ENCODE results near the gene KLHL36.

Gene KLHL36

DNA sequence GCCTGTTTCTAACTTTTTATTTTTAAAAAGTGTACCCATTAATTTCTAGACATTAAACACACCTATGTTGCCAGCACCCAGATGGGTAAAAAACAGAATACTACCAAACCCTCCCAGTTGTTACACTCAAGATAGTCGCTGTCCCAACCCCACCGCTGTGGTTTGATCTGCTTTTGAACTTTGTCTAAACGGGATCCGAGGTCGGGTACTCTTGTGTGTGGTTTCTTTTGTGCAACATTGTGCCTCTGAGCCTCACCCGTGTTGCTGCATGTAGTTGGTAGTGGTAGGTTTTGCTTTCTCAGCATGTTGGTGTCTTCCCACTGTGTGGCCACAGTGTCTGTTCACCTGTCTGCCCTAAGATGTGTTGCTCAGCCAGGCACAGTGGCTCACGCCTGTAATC, 4.3 kb downstream of the KLHL36 start:
- Histone ChIP-seq H3K4me1 (ENCODE audit: control insufficient read depth, low read depth, low read length) (no peaks in the 10 kb centered on the region), H3K9me3 (ENCODE audit: control insufficient read depth, low read depth, low read length) (no peaks in the 10 kb centered on the region), H3K36me3 (ENCODE audit: control insufficient read depth, low read depth, low read length) (peaks cover 11% of the 10 kb centered on the region), H3K4me3 (ENCODE audit: low read length) (no peak overlapping the region), H3K27me3 (ENCODE audit: control insufficient read depth, insufficient read depth, low read length) (peaks cover 13% of the 10 kb centered on the region), H3K9ac (ENCODE audit: low read length) (no peak overlapping the region), H3K27ac (ENCODE audit: low read length) (no peak overlapping the region)

- Histone ChIP-seq H3K27me3 (ENCODE audit: control insufficient read depth, insufficient read depth, low read length) (peaks cover 6% of the 10 kb centered on the region), H3K4me3 (ENCODE audit: low read length) (no peak overlapping the region), H3K9me3 (ENCODE audit: control insufficient read depth, low read depth, low read length) (no peaks in the 10 kb centered on the region), H3K9ac (ENCODE audit: low read length) (no peak overlapping the region), H3K27ac (ENCODE audit: low read length) (no peak overlapping the region), H3K4me1 (ENCODE audit: control insufficient read depth, low read depth, low read length) (no peaks in the 10 kb centered on the region), H3K36me3 (ENCODE audit: control insufficient read depth, low read depth, low read length) (peaks cover 11% of the 10 kb centered on the region)
These were observed 5.9 kb downstream of the KLHL36 start for GRCh38 chr16:84654238-84654637.

- H3K4me3 ChIP-seq (ENCODE audit: low read length), result no peak overlapping the region
- peaks cover 17% of the 10 kb centered on the region for H3K36me3 ChIP-seq (ENCODE audit: control insufficient read depth, low read depth, low read length)
- H3K4me1 ChIP-seq (ENCODE audit: control insufficient read depth, low read depth, low read length), result no peaks in the 10 kb centered on the region
- no peaks in the 10 kb centered on the region for H3K27me3 ChIP-seq (ENCODE audit: control insufficient read depth, insufficient read depth, low read length)
- no peak overlapping the region for H3K9ac ChIP-seq (ENCODE audit: low read length)
- no peak overlapping the region for H3K27ac ChIP-seq (ENCODE audit: low read length)
- no peaks in the 10 kb centered on the region for H3K9me3 ChIP-seq (ENCODE audit: control insufficient read depth, low read depth, low read length)
These were observed 6.7 kb downstream of the KLHL36 start for GRCh38 chr16:84654998-84655397.

GRCh38 chr16:84656649-84657048, 8.3 kb downstream of the KLHL36 start:
- no peak overlapping the region for H3K27ac ChIP-seq (ENCODE audit: low read length)
- no peak overlapping the region for H3K4me3 ChIP-seq (ENCODE audit: low read length)
- no peaks in the 10 kb centered on the region for H3K27me3 ChIP-seq (ENCODE audit: control insufficient read depth, insufficient read depth, low read length)
- H3K9me3 ChIP-seq (ENCODE audit: control insufficient read depth, low read depth, low read length), result no peaks in the 10 kb centered on the region
- H3K4me1 ChIP-seq (ENCODE audit: control insufficient read depth, low read depth, low read length), result no peaks in the 10 kb centered on the region
- H3K36me3 ChIP-seq (ENCODE audit: control insufficient read depth, low read depth, low read length), result peaks cover 20% of the 10 kb centered on the region
- no peak overlapping the region for H3K9ac ChIP-seq (ENCODE audit: low read length)

- Histone ChIP-seq H3K4me1 (ENCODE audit: control insufficient read depth, low read depth, low read length) (no peaks in the 10 kb centered on the region), H3K9ac (ENCODE audit: low read length) (no peak overlapping the region), H3K27me3 (ENCODE audit: control insufficient read depth, insufficient read depth, low read length) (no peaks in the 10 kb centered on the region), H3K27ac (ENCODE audit: low read length) (no peak overlapping the region), H3K36me3 (ENCODE audit: control insufficient read depth, low read depth, low read length) (peaks cover 26% of the 10 kb centered on the region), H3K4me3 (ENCODE audit: low read length) (no peak overlapping the region), H3K9me3 (ENCODE audit: control insufficient read depth, low read depth, low read length) (no peaks in the 10 kb centered on the region)
These were observed 9.0 kb downstream of the KLHL36 start for GRCh38 chr16:84657229-84657837.

DNA sequence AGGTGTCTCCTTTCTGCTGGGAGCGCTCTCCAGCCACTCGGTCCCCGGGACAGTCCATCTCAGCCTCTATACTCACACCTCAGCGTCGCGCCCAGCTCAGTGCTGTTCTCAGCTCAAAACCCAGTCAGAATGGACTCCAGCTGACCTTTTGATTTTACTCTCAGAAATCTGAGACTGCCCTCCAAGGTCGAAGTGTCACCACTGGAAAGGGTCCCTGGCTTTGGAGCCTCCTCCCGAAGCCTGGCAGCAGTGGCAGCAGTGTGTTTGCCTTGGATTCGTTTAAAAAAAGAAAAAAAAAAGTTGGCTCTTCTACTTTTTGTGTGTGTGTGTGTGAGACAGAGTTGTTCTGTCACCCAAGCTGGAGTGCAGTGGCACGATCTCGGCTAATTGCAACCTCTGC, 10.4 kb downstream of the KLHL36 start:
- Histone ChIP-seq H3K4me3 (ENCODE audit: low read length) (no peak overlapping the region), H3K36me3 (ENCODE audit: control insufficient read depth, low read depth, low read length) (peaks cover 23% of the 10 kb centered on the region), H3K4me1 (ENCODE audit: control insufficient read depth, low read depth, low read length) (no peaks in the 10 kb centered on the region), H3K9me3 (ENCODE audit: control insufficient read depth, low read depth, low read length) (no peaks in the 10 kb centered on the region), H3K27ac (ENCODE audit: low read length) (no peak overlapping the region), H3K27me3 (ENCODE audit: control insufficient read depth, insufficient read depth, low read length) (no peaks in the 10 kb centered on the region), H3K9ac (ENCODE audit: low read length) (no peak overlapping the region)

DNA sequence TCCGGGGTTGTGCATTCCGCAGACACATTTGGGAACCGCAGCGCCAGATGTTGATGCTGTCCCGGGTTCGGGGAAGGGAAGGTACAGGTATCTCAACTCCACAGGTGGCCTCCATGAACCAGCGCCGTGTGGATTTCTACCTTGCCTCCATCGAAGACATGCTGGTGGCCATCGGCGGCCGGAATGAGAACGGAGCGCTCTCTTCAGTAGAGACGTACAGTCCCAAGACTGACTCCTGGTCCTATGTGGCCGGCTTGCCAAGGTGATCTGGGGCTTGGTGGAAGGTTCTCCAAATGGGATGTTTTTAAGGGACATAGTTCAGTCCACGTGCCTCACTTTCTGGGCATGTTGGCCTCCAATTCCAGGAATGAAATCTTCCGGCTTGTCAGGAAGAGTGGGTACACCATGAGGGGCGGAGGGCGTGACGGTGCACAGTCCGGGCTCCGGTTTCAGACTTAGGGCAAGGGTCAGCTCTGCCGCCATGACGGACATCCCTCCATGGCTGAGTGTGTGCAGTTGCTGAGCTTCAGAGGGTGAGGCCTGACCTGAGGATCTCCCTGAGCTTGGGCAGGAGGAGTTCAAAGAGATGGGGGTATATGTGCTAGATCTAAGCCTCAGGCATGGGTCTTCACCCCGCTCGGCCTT, 11.5 kb downstream of the KLHL36 start:
- H3K9ac ChIP-seq (ENCODE audit: low read length), result no peak overlapping the region
- no peak overlapping the region for H3K27ac ChIP-seq (ENCODE audit: low read length)
- H3K4me3 ChIP-seq (ENCODE audit: low read length), result no peak overlapping the region
- H3K9me3 ChIP-seq (ENCODE audit: control insufficient read depth, low read depth, low read length), result no peaks in the 10 kb centered on the region
- no peaks in the 10 kb centered on the region for H3K27me3 ChIP-seq (ENCODE audit: control insufficient read depth, insufficient read depth, low read length)
- no peaks in the 10 kb centered on the region for H3K4me1 ChIP-seq (ENCODE audit: control insufficient read depth, low read depth, low read length)
- H3K36me3 ChIP-seq (ENCODE audit: control insufficient read depth, low read depth, low read length), result peaks cover 23% of the 10 kb centered on the region

GRCh38 chr16:84660973-84661372, 12.7 kb downstream of the KLHL36 start:
- Histone ChIP-seq H3K27me3 (ENCODE audit: control insufficient read depth, insufficient read depth, low read length) (no peaks in the 10 kb centered on the region), H3K9me3 (ENCODE audit: control insufficient read depth, low read depth, low read length) (no peaks in the 10 kb centered on the region), H3K9ac (ENCODE audit: low read length) (no peak overlapping the region), H3K36me3 (ENCODE audit: control insufficient read depth, low read depth, low read length) (peaks cover 23% of the 10 kb centered on the region), H3K27ac (ENCODE audit: low read length) (no peak overlapping the region), H3K4me1 (ENCODE audit: control insufficient read depth, low read depth, low read length) (no peaks in the 10 kb centered on the region), H3K4me3 (ENCODE audit: low read length) (no peak overlapping the region)

DNA sequence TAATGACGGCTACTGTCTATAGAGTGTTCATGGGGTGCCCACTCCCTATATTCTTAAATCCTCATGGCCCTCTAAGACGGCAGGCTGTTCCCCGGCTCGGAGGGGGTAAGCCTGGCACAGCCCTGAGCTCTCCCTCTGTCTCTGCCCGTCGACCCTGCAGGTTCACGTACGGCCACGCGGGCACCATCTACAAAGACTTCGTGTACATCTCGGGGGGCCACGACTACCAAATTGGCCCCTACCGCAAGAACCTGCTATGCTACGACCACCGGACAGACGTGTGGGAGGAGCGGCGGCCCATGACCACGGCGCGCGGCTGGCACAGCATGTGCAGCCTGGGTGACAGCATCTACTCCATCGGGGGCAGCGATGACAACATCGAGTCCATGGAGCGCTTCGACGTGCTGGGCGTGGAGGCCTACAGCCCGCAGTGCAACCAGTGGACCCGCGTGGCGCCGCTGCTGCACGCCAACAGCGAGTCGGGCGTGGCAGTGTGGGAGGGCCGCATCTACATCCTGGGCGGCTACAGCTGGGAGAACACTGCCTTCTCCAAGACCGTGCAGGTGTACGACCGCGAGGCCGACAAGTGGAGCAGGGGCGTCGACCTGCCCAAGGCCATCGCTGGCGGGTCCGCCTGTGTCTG, 13.2 kb downstream of the KLHL36 start:
- no peak overlapping the region for H3K27ac ChIP-seq (ENCODE audit: low read length)
- no peaks in the 10 kb centered on the region for H3K4me1 ChIP-seq (ENCODE audit: control insufficient read depth, low read depth, low read length)
- H3K27me3 ChIP-seq (ENCODE audit: control insufficient read depth, insufficient read depth, low read length), result no peaks in the 10 kb centered on the region
- no peak overlapping the region for H3K9ac ChIP-seq (ENCODE audit: low read length)
- H3K9me3 ChIP-seq (ENCODE audit: control insufficient read depth, low read depth, low read length), result no peaks in the 10 kb centered on the region
- H3K4me3 ChIP-seq (ENCODE audit: low read length), result no peak overlapping the region
- H3K36me3 ChIP-seq (ENCODE audit: control insufficient read depth, low read depth, low read length), result peaks cover 23% of the 10 kb centered on the region

GRCh38 chr16:84662471-84662870, 14.2 kb downstream of the KLHL36 start:
- Histone ChIP-seq H3K36me3 (ENCODE audit: control insufficient read depth, low read depth, low read length) (peaks cover 17% of the 10 kb centered on the region), H3K4me3 (ENCODE audit: low read length) (no peak overlapping the region), H3K9me3 (ENCODE audit: control insufficient read depth, low read depth, low read length) (no peaks in the 10 kb centered on the region), H3K27me3 (ENCODE audit: control insufficient read depth, insufficient read depth, low read length) (no peaks in the 10 kb centered on the region), H3K27ac (ENCODE audit: low read length) (no peak overlapping the region), H3K4me1 (ENCODE audit: control insufficient read depth, low read depth, low read length) (peaks cover 6% of the 10 kb centered on the region), H3K9ac (ENCODE audit: low read length) (no peak overlapping the region)

DNA sequence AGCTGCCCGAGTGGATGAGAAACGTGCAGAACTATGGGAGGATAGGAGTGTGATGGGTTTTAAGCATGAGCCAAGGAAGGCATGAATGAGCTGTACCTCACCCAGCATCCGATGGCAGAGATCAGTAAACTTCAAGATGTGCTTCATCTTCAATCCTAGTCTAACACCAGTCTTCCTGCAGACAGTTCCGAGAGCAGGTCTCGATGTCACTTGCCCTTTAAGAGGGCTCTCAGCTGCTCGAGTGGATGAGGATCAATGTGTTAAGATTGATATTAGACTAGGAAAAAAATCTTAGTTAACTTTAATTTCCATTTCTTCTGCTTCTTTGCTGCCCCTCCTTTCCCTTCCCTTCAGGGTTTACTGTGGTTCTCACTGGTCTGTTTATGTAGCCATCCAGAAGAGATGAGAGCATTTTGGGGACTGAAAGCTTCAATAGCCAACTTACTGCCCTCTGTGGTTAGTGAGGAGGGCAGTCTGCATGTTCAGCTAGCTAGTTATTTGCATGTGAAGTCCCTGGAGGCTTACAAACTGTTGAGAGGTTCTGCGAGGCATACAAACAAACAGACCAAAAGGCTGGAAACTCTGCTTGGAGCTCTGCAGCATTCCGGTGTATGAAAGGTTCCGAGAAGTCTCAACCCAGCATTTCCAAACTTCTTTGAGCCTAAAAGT, 15.3 kb downstream of the KLHL36 start:
- H3K4me1 ChIP-seq (ENCODE audit: control insufficient read depth, low read depth, low read length), result peaks cover 15% of the 10 kb centered on the region
- no peak overlapping the region for H3K4me3 ChIP-seq (ENCODE audit: low read length)

More for the DNA sequence above, 15.3 kb downstream of the KLHL36 start:
- Histone ChIP-seq H3K27ac (ENCODE audit: low read length) (no peak overlapping the region), H3K27me3 (ENCODE audit: control insufficient read depth, insufficient read depth, low read length) (no peaks in the 10 kb centered on the region), H3K9ac (ENCODE audit: low read length) (no peak overlapping the region), H3K9me3 (ENCODE audit: control insufficient read depth, low read depth, low read length) (no peaks in the 10 kb centered on the region), H3K36me3 (ENCODE audit: control insufficient read depth, low read depth, low read length) (peaks cover 16% of the 10 kb centered on the region)
